Neural progenitor cell (in vitro differentiated cells): ENCODE results near the gene TIAM1.

Source experiments
- EZH2 ChIP-seq: fragments of 200-600 bp; sonication (generic); IDR thresholded peaks from 2 replicates; pipeline ENCODE4 v1.6.1; 2017; ENCODE audit warnings: antibody characterized with exemption, mild to moderate bottlenecking, moderate library complexity
- TF ChIP-seq, protein P1 (sequence below): fragments of 200-600 bp; sonication (generic); IDR thresholded peaks from 2 replicates; pipeline ENCODE4 v1.5.1; 2017; ENCODE audit warnings: antibody characterized with exemption, mild to moderate bottlenecking

DNA sequence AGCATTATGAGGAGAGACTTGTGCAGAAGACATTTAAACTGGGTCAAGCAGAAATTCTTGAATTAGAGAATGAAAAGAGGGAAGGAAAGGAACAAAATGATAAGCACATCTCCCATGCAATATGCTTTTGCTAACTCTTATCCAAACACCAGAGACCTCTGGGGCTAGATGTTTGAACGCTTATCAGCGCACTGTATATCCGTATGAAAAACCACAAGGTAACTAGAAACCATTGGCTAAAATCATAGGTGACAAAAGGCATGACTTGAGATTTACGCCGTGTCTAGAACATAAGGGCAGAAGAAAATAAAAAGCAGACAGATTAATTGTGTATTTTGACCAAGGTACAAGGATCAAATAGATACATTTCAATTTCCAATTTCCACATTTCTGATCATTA is 38.0 kb upstream of the TIAM1 start:
- TF ChIP-seq, protein P1, sequence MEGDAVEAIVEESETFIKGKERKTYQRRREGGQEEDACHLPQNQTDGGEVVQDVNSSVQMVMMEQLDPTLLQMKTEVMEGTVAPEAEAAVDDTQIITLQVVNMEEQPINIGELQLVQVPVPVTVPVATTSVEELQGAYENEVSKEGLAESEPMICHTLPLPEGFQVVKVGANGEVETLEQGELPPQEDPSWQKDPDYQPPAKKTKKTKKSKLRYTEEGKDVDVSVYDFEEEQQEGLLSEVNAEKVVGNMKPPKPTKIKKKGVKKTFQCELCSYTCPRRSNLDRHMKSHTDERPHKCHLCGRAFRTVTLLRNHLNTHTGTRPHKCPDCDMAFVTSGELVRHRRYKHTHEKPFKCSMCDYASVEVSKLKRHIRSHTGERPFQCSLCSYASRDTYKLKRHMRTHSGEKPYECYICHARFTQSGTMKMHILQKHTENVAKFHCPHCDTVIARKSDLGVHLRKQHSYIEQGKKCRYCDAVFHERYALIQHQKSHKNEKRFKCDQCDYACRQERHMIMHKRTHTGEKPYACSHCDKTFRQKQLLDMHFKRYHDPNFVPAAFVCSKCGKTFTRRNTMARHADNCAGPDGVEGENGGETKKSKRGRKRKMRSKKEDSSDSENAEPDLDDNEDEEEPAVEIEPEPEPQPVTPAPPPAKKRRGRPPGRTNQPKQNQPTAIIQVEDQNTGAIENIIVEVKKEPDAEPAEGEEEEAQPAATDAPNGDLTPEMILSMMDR: no peak
- no peak for TF ChIP-seq EZH2
